ENCODE results near the gene DMRTB1.

DNA sequence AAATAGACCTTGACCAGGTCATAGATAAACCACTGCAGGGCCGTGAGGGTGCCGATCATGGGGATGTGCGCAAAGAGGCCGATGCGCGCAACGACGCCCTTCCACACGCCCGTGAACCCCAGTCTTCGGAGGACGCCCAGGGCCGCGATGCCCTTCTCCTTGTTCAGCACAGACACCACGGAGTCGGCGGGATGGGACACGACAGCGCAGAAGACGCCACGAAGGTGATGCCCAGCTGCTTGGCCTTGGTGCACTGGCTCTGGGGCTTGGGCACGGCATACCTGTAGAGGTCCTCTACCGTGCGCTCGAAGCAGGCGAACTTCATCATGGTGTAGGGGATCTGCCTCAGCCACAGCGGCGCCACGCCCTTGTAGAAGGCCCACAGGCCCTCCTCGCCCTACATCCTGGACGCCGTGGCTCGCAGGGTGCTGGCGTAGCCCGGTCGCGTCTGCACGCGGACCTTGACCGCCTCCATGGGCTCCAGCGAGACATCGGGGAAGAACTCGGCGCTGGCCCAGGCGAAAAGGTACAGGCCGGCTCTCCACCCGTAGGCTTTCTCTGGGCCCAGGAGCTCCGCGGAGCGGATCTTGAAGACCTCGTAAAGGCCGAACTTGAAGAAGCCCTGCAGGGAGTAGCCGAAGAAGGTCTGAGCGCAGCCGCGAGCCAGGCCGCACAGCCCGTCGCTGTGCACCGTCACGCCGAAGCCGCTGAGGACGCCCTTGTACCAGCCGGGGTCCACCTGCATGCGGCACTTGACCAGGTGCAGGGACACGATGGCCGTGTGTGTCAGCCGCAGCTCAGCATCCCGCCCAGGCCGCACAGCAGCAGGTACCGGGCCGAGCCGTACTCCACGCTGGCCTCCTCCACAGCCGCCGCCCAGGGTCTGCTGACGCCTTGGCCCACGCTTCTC lies 20.5 kb upstream of the DMRTB1 start:
- no peak for TF ChIP-seq POLR2A (IDR thresholded peaks at IDR 0.05)
- TF ChIP-seq, protein P1, sequence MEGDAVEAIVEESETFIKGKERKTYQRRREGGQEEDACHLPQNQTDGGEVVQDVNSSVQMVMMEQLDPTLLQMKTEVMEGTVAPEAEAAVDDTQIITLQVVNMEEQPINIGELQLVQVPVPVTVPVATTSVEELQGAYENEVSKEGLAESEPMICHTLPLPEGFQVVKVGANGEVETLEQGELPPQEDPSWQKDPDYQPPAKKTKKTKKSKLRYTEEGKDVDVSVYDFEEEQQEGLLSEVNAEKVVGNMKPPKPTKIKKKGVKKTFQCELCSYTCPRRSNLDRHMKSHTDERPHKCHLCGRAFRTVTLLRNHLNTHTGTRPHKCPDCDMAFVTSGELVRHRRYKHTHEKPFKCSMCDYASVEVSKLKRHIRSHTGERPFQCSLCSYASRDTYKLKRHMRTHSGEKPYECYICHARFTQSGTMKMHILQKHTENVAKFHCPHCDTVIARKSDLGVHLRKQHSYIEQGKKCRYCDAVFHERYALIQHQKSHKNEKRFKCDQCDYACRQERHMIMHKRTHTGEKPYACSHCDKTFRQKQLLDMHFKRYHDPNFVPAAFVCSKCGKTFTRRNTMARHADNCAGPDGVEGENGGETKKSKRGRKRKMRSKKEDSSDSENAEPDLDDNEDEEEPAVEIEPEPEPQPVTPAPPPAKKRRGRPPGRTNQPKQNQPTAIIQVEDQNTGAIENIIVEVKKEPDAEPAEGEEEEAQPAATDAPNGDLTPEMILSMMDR (IDR thresholded peaks at IDR 0.05) = no peak

Data from right lobe of liver (tissue), 4 donors.